Islet of Langerhans (tissue), 1 donor: Measurements from ENCODE around the gene GAGE10.
"Not testable (repeated sequence)": the region's sequence is repeated elsewhere in the genome, so short reads cannot be mapped to it uniquely, and the experiment has no call there.

Source experiments
- FAIRE-seq: peaks from one replicate; lab custom pipeline; 2011; peaks lifted over from hg19 to GRCh38; lab: Jason Lieb, UNC

Gene GAGE10

GRCh38 chrX:49276671-49277534 lies 26.5 kb upstream of the GAGE10 start:
- no peak for FAIRE-seq

GRCh38 chrX:49277535-49277830 lies 26.0 kb upstream of the GAGE10 start:
- no peak for FAIRE-seq

GRCh38 chrX:49278081-49278480 lies 25.4 kb upstream of the GAGE10 start:
- FAIRE-seq, result no peak

GRCh38 chrX:49282647-49283011 lies 20.8 kb upstream of the GAGE10 start:
- FAIRE-seq, result no peak

- no peak for FAIRE-seq
Measured at GRCh38 chrX:49284212-49284611, 19.2 kb upstream of the GAGE10 start.

GRCh38 chrX:49286136-49286535 lies 17.3 kb upstream of the GAGE10 start:
- no peak for FAIRE-seq

GRCh38 chrX:49286581-49286980 lies 16.9 kb upstream of the GAGE10 start:
- no peak for FAIRE-seq

GRCh38 chrX:49287665-49288064 lies 15.8 kb upstream of the GAGE10 start:
- FAIRE-seq, result no peak

- FAIRE-seq, result no peak
Measured at GRCh38 chrX:49290215-49290614, 13.2 kb upstream of the GAGE10 start.

GRCh38 chrX:49291615-49292337 lies 11.7 kb upstream of the GAGE10 start:
- FAIRE-seq, result no peak

- FAIRE-seq, result no peak
Measured at GRCh38 chrX:49292400-49293362, 10.8 kb upstream of the GAGE10 start.

GRCh38 chrX:49299293-49299692 lies 4.2 kb upstream of the GAGE10 start:
- not testable (repeated sequence) for FAIRE-seq

- FAIRE-seq, result no peak
Measured at GRCh38 chrX:49300703-49301102, 2.7 kb upstream of the GAGE10 start.

GRCh38 chrX:49307775-49308174 lies 4.3 kb downstream of the GAGE10 start:
- not testable (repeated sequence) for FAIRE-seq

- no peak for FAIRE-seq
Measured at GRCh38 chrX:49308604-49309269, 5.3 kb downstream of the GAGE10 start.

- FAIRE-seq, result no peak
Measured at GRCh38 chrX:49309401-49309981, 6.0 kb downstream of the GAGE10 start.

- no peak for FAIRE-seq
Measured at GRCh38 chrX:49310371-49310770, 6.9 kb downstream of the GAGE10 start.

GRCh38 chrX:49312176-49312575 lies 8.7 kb downstream of the GAGE10 start:
- no peak for FAIRE-seq

GRCh38 chrX:49316085-49316484 lies 12.6 kb downstream of the GAGE10 start:
- no peak for FAIRE-seq

- FAIRE-seq, result not testable (repeated sequence)
Measured at GRCh38 chrX:49321737-49322136, 18.3 kb downstream of the GAGE10 start, which contains the start of gene GAGE12J. GAGE12J (plus strand) TSS chrX:49322037; CDS start chrX:49323194, 1,157 bp downstream.

GRCh38 chrX:49322266-49322665 lies 18.8 kb downstream of the GAGE10 start:
- not testable (repeated sequence) for FAIRE-seq

- FAIRE-seq, result not testable (repeated sequence)
Measured at GRCh38 chrX:49323735-49324134, 20.3 kb downstream of the GAGE10 start.
